HepG2 (cell line): ENCODE measurements around the gene PLSCR5. TPM values are rescaled to one million over a fixed set of nuclear protein-coding genes. Genes with fewer than 3 reads are reported as not detected.

Source experiments
- MLLT10 ChIP-seq: sonication (generic); formaldehyde crosslinking; IDR thresholded peaks from 2 replicates; pipeline ENCODE4 v1.4.0; 2020; ENCODE audit warnings: missing genetic modification reagents
- PCBP2 ChIP-seq: fragments of 200-400 bp; formaldehyde crosslinking; optimal IDR thresholded peaks from 2 replicates; pipeline ENCODE3; 2018; ENCODE audit warnings: low read length, low read depth; ENCODE audit not compliant: poor library complexity, severe bottlenecking
- SMARCE1 ChIP-seq: fragments of 450-650 bp; IDR thresholded peaks from 2 replicates; pipeline ENCODE4 v1.6.1; 2017; ENCODE audit warnings: borderline replicate concordance
- SRSF1 ChIP-seq: fragments of 200-400 bp; formaldehyde crosslinking; optimal IDR thresholded peaks from 2 replicates; pipeline ENCODE3; 2017; ENCODE audit warnings: mild to moderate bottlenecking, low read depth, low read length, moderate library complexity
- ZNF329 ChIP-seq: sonication (generic); formaldehyde crosslinking; IDR thresholded peaks from 2 replicates; pipeline ENCODE4 v1.9.0; 2021; ENCODE audit warnings: low read depth, mild to moderate bottlenecking, missing genetic modification reagents
- ZNF569 ChIP-seq: sonication (generic); formaldehyde crosslinking; IDR thresholded peaks from 2 replicates; pipeline ENCODE4 v1.5.0; 2020; ENCODE audit warnings: mild to moderate bottlenecking, missing genetic modification reagents, moderate library complexity, borderline replicate concordance
- ZNF841 ChIP-seq: sonication (generic); formaldehyde crosslinking; IDR thresholded peaks from 2 replicates; pipeline ENCODE4 v1.8.1; 2023; ENCODE audit warnings: missing genetic modification reagents, borderline replicate concordance
- ZSCAN25 ChIP-seq: sonication (generic); formaldehyde crosslinking; IDR thresholded peaks from 2 replicates; pipeline ENCODE4 v1.8.0; 2022; ENCODE audit warnings: mild to moderate bottlenecking, missing genetic modification reagents
- polyA plus RNA-seq, 8 experiments: library from polyadenylated mRNA; depleted of rRNA in 3 of 8; stranded (reverse) in 7 of 8; unstranded in 1 of 8; fragments of >200 nt; fragmentation: Illumina TruSeq in 4 of 8; extraction: Trizol in 4 of 8; gene quantifications; 2 replicates each; pipeline versions ENCODE4 v1.2.1 to v1.2.3, GENCODE V29; 2011 to 2016; ENCODE audit warnings: low read depth in 4 of 8, missing spikeins in 1 of 8, mixed read lengths in 1 of 8; ENCODE audit not compliant: insufficient read depth in 1 of 8
- total RNA-seq, 5 experiments: library from RNA; depleted of rRNA; stranded (reverse); fragments of >200 nt; fragmentation: Illumina TruSeq; extraction: Trizol; gene quantifications; 2 replicates each; pipeline ENCODE4 v1.2.3, GENCODE V29; 2016; ENCODE audit warnings: low read depth in 1 of 5
- TF ChIP-seq, protein P1 (sequence below): sonication (generic); formaldehyde crosslinking; conservative IDR thresholded peaks from 2 replicates; pipeline ENCODE4 v1.8.0; 2022; ENCODE audit warnings: low read depth, missing genetic modification reagents
- TF ChIP-seq, protein P2 (sequence below): sonication (generic); formaldehyde crosslinking; IDR thresholded peaks from 2 replicates; pipeline ENCODE4 v1.4.0; 2020; ENCODE audit warnings: missing genetic modification reagents
- TF ChIP-seq, protein P3 (sequence below): IDR thresholded peaks from 2 replicates; pipeline ENCODE4 v1.6.1; 2016; ENCODE audit warnings: missing compliant biosample characterization, missing genetic modification reagents, borderline replicate concordance
- TF ChIP-seq, protein P4 (sequence below): sonication (generic); formaldehyde crosslinking; IDR thresholded peaks from 2 replicates; pipeline ENCODE4 v1.5.1; 2020; ENCODE audit warnings: missing genetic modification reagents, mild to moderate bottlenecking, borderline replicate concordance
- TF ChIP-seq, protein P5 (sequence below): IDR thresholded peaks from 2 replicates; pipeline ENCODE4 v1.6.1; 2016; ENCODE audit warnings: low read depth, missing genetic modification reagents, missing compliant biosample characterization
- TF ChIP-seq, protein P6 (sequence below): IDR thresholded peaks from 2 replicates; pipeline ENCODE4 v1.6.1; 2012; ENCODE audit warnings: low read depth, low read length, improper control_type of control experiment

PLSCR5 gene
- total and polyA plus RNA-seq, 2 of the 13 experiments (the other 11 are each of a cell fraction or from before 2014, with no cell fraction given) = 0.50 TPM; not detected in 1

DNA sequence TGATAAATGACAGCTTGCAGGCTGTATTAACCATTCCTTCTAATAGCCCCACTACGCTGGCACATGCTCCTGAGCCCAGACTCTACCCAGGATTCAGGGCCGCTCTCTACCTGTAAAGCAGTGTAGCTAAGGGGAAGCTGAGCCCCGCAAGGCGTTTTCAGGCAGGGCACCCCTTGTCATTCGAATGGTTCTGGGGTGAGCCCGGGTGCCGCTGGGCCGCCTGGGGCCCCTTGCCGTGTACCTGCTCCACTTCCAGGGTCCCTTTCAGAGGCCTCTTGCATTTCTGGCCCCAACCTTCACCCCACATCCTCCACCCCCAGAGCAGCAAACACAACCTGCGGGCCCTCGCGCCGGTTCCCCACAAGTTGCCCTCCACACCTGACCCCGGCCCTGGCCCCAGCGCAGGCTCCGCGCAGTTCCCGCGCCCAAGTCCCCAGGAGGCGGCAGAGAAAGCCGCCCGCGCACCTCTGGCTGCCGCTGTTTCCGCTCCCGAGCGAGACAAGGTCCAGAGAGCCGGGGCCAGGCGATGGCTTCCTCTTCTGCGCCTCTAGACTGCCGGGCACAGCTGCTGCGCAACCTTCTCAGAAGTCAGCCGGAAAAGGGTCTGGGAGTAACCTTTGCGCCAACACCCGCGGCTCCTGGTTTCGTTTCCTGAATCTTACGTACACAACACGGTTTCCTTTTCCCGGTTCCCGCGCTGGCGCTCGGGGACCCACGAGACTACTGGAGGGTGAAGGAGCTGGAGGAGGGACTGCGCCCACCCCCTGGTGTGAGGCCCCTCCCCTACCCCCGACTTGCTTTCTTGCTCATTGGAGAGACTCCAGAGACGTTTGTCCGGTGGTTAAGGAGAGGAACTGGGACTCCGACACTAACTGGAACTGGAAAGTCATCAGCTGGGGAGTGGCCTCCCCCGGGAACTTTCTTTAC, 60.9 kb downstream of the PLSCR5 start, which contains the start of gene PLSCR1 (continued):
- TF ChIP-seq, protein P1, sequence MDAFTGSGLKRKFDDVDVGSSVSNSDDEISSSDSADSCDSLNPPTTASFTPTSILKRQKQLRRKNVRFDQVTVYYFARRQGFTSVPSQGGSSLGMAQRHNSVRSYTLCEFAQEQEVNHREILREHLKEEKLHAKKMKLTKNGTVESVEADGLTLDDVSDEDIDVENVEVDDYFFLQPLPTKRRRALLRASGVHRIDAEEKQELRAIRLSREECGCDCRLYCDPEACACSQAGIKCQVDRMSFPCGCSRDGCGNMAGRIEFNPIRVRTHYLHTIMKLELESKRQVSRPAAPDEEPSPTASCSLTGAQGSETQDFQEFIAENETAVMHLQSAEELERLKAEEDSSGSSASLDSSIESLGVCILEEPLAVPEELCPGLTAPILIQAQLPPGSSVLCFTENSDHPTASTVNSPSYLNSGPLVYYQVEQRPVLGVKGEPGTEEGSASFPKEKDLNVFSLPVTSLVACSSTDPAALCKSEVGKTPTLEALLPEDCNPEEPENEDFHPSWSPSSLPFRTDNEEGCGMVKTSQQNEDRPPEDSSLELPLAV (CRISPR knock-in tag) = no peak
- no peak for TF ChIP-seq ZSCAN25 (CRISPR knock-in tag)
- TF ChIP-seq ZNF841 (CRISPR knock-in tag) = no peak
- TF ChIP-seq SMARCE1 = no peak
- no peak for TF ChIP-seq MLLT10 (CRISPR knock-in tag)
- TF ChIP-seq ZNF569 = no peak
- TF ChIP-seq, protein P2, sequence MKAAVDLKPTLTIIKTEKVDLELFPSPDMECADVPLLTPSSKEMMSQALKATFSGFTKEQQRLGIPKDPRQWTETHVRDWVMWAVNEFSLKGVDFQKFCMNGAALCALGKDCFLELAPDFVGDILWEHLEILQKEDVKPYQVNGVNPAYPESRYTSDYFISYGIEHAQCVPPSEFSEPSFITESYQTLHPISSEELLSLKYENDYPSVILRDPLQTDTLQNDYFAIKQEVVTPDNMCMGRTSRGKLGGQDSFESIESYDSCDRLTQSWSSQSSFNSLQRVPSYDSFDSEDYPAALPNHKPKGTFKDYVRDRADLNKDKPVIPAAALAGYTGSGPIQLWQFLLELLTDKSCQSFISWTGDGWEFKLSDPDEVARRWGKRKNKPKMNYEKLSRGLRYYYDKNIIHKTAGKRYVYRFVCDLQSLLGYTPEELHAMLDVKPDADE (CRISPR knock-in tag) = no peak
- TF ChIP-seq, protein P3, sequence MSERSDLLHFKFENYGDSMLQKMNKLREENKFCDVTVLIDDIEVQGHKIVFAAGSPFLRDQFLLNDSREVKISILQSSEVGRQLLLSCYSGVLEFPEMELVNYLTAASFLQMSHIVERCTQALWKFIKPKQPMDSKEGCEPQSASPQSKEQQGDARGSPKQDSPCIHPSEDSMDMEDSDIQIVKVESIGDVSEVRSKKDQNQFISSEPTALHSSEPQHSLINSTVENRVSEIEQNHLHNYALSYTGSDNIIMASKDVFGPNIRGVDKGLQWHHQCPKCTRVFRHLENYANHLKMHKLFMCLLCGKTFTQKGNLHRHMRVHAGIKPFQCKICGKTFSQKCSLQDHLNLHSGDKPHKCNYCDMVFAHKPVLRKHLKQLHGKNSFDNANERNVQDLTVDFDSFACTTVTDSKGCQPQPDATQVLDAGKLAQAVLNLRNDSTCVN = no peak
- TF ChIP-seq, protein P4, sequence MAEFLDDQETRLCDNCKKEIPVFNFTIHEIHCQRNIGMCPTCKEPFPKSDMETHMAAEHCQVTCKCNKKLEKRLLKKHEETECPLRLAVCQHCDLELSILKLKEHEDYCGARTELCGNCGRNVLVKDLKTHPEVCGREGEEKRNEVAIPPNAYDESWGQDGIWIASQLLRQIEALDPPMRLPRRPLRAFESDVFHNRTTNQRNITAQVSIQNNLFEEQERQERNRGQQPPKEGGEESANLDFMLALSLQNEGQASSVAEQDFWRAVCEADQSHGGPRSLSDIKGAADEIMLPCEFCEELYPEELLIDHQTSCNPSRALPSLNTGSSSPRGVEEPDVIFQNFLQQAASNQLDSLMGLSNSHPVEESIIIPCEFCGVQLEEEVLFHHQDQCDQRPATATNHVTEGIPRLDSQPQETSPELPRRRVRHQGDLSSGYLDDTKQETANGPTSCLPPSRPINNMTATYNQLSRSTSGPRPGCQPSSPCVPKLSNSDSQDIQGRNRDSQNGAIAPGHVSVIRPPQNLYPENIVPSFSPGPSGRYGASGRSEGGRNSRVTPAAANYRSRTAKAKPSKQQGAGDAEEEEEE (CRISPR knock-in tag) = no peak
- TF ChIP-seq SRSF1 = peak; percentile 89
- TF ChIP-seq, protein P5, sequence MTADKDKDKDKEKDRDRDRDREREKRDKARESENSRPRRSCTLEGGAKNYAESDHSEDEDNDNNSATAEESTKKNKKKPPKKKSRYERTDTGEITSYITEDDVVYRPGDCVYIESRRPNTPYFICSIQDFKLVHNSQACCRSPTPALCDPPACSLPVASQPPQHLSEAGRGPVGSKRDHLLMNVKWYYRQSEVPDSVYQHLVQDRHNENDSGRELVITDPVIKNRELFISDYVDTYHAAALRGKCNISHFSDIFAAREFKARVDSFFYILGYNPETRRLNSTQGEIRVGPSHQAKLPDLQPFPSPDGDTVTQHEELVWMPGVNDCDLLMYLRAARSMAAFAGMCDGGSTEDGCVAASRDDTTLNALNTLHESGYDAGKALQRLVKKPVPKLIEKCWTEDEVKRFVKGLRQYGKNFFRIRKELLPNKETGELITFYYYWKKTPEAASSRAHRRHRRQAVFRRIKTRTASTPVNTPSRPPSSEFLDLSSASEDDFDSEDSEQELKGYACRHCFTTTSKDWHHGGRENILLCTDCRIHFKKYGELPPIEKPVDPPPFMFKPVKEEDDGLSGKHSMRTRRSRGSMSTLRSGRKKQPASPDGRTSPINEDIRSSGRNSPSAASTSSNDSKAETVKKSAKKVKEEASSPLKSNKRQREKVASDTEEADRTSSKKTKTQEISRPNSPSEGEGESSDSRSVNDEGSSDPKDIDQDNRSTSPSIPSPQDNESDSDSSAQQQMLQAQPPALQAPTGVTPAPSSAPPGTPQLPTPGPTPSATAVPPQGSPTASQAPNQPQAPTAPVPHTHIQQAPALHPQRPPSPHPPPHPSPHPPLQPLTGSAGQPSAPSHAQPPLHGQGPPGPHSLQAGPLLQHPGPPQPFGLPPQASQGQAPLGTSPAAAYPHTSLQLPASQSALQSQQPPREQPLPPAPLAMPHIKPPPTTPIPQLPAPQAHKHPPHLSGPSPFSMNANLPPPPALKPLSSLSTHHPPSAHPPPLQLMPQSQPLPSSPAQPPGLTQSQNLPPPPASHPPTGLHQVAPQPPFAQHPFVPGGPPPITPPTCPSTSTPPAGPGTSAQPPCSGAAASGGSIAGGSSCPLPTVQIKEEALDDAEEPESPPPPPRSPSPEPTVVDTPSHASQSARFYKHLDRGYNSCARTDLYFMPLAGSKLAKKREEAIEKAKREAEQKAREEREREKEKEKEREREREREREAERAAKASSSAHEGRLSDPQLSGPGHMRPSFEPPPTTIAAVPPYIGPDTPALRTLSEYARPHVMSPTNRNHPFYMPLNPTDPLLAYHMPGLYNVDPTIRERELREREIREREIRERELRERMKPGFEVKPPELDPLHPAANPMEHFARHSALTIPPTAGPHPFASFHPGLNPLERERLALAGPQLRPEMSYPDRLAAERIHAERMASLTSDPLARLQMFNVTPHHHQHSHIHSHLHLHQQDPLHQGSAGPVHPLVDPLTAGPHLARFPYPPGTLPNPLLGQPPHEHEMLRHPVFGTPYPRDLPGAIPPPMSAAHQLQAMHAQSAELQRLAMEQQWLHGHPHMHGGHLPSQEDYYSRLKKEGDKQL (CRISPR knock-in tag) = no peak
- TF ChIP-seq, protein P6, sequence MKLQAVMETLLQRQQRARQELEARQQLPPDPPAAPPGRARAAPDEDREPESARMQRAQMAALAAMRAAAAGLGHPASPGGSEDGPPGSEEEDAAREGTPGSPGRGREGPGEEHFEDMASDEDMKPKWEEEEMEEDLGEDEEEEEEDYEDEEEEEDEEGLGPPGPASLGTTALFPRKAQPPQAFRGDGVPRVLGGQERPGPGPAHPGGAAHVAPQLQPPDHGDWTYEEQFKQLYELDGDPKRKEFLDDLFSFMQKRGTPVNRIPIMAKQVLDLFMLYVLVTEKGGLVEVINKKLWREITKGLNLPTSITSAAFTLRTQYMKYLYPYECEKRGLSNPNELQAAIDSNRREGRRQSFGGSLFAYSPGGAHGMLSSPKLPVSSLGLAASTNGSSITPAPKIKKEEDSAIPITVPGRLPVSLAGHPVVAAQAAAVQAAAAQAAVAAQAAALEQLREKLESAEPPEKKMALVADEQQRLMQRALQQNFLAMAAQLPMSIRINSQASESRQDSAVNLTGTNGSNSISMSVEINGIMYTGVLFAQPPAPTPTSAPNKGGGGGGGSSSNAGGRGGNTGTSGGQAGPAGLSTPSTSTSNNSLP = no peak
- TF ChIP-seq ZNF329 (CRISPR knock-in tag) = 0 out of 2 replicates have a peak, but pooled peaks have one; percentile 40
- no peak for TF ChIP-seq PCBP2
